HG03460 (cell line): ENCODE results near the gene PPP1R12B.
"Not testable (repeated sequence)": the region's sequence is repeated elsewhere in the genome, so short reads cannot be mapped to it uniquely, and the experiment has no call there.

Experiments
- ATAC-seq: cut with Tn5 transposase; IDR thresholded peaks from one replicate; pipeline ENCODE4 v1.9.1; 2021; ENCODE audit not compliant: unreplicated experiment

The PPP1R12B gene

DNA sequence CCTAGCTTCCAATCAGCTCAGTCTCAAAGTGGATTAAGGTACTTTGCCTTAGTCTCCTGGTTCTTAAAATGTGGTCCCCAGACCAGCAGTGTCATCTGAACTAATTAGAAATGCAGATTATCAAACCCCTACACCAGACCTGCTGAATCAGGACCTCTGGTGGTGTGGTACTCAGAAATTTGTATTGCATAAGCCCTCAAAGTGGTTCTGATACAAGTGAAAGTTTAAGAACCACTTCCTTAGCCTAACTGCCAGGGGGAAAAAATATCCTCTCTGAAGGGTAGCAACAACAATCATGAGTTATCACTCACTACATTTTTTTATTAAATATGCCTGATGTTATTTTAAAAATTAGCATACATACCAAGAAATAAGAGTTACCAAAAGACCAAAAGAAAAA, 131.2 kb downstream of the PPP1R12B start:
- not testable (repeated sequence) for ATAC-seq

GRCh38 chr1:202480640-202481039, 132.1 kb downstream of the PPP1R12B start:
- not testable (repeated sequence) for ATAC-seq

DNA sequence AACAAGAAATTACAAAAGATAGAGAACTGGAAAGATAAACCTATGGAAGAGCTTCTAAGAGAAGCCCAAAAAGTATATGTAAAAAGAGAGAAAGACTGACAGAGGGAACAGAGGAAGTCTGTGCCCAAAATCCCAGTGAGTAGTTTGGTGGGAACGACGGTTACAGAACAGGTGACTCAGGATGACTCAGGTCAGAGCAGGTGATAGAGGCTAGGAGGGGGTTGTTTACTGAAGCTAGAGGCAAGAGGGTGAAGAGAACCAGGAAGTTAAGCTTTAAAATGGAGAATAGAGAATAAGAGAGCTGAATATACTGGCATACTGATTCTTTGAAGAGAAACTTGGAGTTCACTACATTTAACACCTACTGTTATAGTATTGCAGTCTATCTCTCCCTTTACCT, 134.9 kb downstream of the PPP1R12B start:
- not testable (repeated sequence) for ATAC-seq

GRCh38 chr1:202484032-202484431, 135.5 kb downstream of the PPP1R12B start:
- not testable (repeated sequence) for ATAC-seq

GRCh38 chr1:202484820-202485219, 136.3 kb downstream of the PPP1R12B start:
- ATAC-seq: not testable (repeated sequence)

- peak; percentile 75 for ATAC-seq
Observed at GRCh38 chr1:202488178-202488649, 139.7 kb downstream of the PPP1R12B start.

- not testable (repeated sequence) for ATAC-seq
Observed at GRCh38 chr1:202489101-202489500, 140.6 kb downstream of the PPP1R12B start.

DNA sequence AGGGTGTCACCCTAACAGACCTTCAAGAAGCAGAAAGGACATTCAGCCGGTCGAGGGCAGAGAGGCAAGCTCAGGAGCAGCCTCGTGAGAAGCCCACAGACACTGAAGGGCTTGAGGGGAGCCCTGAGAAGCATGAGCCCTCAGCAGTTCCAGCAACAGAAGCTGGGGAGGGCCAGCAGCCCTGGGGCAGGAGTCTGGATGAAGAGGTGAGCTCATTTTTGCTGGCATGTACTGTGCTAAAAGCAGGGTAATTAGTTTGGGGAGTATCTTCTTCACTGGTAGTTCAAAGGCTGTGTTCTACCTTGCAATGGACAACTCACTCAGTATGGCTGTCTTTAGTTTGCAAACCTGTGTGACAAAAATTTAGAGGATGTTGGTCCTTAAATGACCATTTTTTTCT, 144.6 kb downstream of the PPP1R12B start:
- not testable (repeated sequence) for ATAC-seq

- ATAC-seq: no peak
Observed at GRCh38 chr1:202498542-202498941, 150.0 kb downstream of the PPP1R12B start.

GRCh38 chr1:202499997-202500396, 151.5 kb downstream of the PPP1R12B start:
- not testable (repeated sequence) for ATAC-seq

GRCh38 chr1:202501281-202501680, 152.8 kb downstream of the PPP1R12B start:
- no peak for ATAC-seq

DNA sequence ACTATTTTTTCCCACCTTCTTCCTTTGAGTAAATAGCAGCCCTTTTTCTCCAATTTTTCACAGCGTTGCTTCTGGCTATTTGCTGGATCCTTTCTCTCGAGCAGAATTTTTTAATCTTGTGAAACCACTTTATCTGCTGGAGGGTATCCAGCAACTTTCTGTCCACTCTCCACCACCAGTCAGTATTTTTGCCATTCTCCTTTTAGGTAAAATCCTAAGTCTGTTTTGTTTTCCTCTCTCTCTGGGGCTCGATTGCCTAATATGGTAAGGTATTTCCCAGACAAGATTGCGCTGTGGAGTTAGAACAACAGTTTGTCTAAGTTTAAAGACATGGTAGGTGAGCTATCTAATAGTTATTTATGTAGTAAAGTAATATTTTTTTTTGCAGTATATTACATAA, 156.9 kb downstream of the PPP1R12B start:
- ATAC-seq: no peak

DNA sequence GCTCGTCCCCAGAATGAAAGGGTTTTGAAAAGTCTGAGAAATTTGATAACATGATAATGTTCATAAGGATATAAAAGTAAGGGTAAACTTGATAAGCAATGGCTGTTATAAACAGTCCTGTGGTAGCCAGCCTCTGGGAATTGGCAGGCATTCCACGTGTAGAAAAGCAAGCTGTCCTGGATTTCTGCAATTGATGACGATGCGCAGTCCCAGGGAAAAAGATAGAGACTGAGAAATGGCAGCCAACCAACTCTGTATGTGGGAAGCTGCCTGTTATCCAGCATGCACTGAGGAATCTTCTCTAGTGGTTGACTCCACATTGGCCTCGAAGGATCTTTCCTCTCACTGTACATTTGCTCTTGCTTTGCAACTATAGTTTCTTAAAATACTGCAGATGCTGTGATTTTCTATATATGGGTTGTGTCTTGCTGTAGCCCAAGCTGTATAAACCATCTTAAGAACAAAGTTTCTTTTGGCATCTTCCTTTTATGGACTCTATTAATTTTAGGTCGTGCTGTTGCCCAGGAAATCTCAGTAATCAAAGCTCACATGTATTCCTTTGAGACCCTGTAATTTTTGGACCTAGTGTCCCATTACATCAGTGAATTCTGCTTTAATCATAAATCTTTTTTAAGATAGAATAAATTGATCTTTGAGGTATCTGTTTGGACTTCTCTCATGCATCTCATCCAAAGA, 157.5 kb downstream of the PPP1R12B start:
- not testable (repeated sequence) for ATAC-seq

DNA sequence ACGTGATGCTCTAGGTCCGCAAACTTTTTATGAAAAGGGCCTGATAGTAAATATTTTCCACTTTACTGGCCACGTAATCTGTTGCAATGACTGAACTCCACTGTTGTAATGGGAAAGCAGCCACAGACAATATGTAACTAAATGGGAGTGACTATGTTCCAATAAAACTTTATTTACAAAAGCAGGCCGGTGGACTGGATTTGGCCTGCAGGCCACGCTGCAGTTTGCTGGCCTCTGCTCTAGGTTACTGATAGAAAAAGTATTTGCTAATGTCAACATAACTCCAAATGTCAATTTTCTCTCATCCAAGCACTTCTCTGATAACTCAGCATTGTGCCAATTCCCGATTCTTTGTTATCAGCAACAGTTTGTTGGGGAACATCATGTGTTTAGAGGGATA, 160.4 kb downstream of the PPP1R12B start:
- not testable (repeated sequence) for ATAC-seq

- not testable (repeated sequence) for ATAC-seq
Observed at GRCh38 chr1:202513875-202514274, 165.4 kb downstream of the PPP1R12B start.

DNA sequence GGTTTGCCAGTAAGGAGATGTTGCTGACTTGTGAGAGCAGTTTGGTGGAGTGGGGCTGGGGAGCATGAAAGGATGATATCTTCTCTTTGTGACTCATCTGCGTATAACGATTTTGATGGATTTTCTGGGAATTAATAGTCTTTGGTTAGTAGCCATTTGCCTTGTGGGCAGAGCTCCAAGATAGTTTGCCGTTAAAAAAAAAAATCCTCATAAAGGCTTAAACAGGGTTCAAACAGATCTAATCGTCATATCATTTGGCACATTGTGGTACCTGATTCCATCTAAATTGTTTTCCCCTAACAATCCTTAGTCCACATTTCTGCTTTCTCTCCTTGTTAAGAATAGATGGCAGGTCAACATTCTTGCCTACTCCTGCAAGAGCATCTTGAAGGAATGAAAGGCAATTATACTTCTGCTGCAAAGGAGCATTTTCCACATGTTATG, 168.0 kb downstream of the PPP1R12B start:
- ATAC-seq: no peak

DNA sequence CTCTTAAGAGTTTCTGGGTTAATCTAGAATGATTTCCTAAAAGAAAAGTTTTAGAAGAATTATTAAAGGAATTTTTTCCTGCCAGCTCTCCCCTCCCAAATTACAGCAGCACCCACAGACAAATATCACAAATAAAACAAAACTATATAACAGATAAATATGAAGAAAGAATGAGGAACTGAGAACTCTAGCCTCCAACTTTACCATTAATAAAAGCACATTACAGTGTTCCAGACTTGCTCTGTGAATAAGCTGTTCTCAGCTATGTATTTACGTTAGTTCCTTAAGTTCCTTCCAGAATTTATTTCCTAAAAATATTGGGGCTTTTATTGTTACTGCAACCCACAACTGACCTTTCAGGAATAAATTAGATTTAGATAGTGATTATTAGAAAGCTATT, 168.6 kb downstream of the PPP1R12B start:
- not testable (repeated sequence) for ATAC-seq

GRCh38 chr1:202518180-202518579, 169.7 kb downstream of the PPP1R12B start:
- not testable (repeated sequence) for ATAC-seq

GRCh38 chr1:202518905-202519304, 170.4 kb downstream of the PPP1R12B start:
- ATAC-seq: not testable (repeated sequence)

DNA sequence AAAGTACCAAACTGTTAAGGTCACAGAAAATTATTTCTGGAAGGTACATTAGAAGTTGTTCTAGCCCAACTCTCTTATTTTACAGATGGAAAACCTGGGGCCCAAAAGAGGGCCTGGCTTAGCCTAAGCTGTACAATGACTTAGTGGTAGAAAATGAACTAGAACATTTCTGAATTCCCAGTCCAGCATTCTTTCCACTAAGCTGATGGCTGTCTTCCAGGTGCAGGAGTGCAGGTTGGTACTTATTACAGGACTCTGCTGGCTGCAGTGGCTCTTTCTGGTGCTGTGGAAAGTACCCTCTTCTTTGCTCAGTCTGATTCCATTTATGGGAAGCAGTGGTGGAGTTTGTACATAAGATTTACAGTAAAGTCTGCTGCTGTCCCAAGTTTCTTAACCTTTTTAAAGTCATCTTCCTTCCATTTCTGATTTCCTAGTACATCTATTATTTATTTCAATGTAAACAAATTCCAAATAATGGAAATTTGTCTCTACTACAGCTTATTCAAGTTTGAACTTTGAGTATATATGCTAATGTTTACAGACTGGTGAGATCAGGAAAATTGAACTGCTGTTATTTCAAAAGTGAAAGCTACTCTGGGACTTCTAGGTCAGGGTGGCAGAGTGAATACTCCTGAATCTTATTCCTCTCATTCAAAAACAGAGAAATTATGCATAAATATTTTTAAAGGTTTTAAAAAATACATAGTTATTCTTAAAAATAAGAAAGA, 171.8 kb downstream of the PPP1R12B start:
- ATAC-seq: not testable (repeated sequence)

DNA sequence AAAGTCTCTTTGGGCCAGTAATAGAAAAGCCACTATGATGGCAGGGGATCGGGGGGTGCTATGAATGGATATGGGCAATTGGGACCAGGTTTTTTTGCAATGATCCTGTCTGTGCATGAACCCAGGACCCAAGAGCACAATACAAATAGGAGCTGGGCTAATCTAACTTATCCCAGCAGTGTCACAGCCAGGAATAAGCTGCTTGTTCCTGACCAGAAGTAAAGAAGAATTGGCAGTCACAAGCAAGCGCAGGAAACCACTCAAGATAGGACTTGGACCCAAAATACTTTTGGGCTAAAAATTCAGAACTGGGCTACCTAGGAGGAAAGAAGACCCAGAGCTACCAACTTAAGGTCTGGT, 172.3 kb downstream of the PPP1R12B start:
- ATAC-seq: not testable (repeated sequence)

- not testable (repeated sequence) for ATAC-seq
Observed at GRCh38 chr1:202521484-202521883, 173.0 kb downstream of the PPP1R12B start.
